BE2C (cell line): ENCODE results near the gene UBTD1.

Experiments
- DNase-seq: peaks from one replicate; pipeline ENCODE4 v3.0.0-alpha.2; 2020
- H3K27me3 ChIP-seq: fragments of 250-450 bp; sonication (Bioruptor Pico); 2 replicates; pipeline ENCODE4 v1.5.1; 2020; ENCODE audit warnings: mild to moderate bottlenecking
- H3K36me3 ChIP-seq: fragments of 250-450 bp; sonication (Bioruptor Pico); 2 replicates; pipeline ENCODE4 v1.5.1; 2020; ENCODE audit warnings: mild to moderate bottlenecking
- H3K4me1 ChIP-seq: fragments of 250-450 bp; sonication (Bioruptor Pico); 2 replicates; pipeline ENCODE4 v1.5.1; 2020
- H3K4me3 ChIP-seq: 2 replicates; pipeline ENCODE4 v1.5.1; 2011; ENCODE audit warnings: low read depth, low read length
- H3K9me3 ChIP-seq: fragments of 250-450 bp; sonication (Bioruptor Pico); 2 replicates; pipeline ENCODE4 v1.5.1; 2020
- CTCF ChIP-seq: IDR thresholded peaks from 2 replicates; pipeline ENCODE4 v1.5.1; 2012; ENCODE audit warnings: mild to moderate bottlenecking, low read depth, low read length

Gene UBTD1

GRCh38 chr10:97597778-97598177 is 99.1 kb downstream of the UBTD1 start:
- no peaks in the 10 kb centered on the region for H3K36me3 ChIP-seq
- H3K4me1 ChIP-seq: peaks cover 9% of the 10 kb centered on the region
- H3K4me3 ChIP-seq: no peak overlapping the region
- DNase-seq: no peak
- H3K9me3 ChIP-seq: no peaks in the 10 kb centered on the region
- TF ChIP-seq CTCF: no peak
- no peaks in the 10 kb centered on the region for H3K27me3 ChIP-seq

- no peaks in the 10 kb centered on the region for H3K9me3 ChIP-seq
- no peak for DNase-seq
- TF ChIP-seq CTCF: no peak
These were observed 99.9 kb downstream of the UBTD1 start for GRCh38 chr10:97598407-97599271.

GRCh38 chr10:97599272-97599619 is 100.5 kb downstream of the UBTD1 start:
- H3K27me3 ChIP-seq: no peaks in the 10 kb centered on the region
- no peaks in the 10 kb centered on the region for H3K9me3 ChIP-seq
- no peak for TF ChIP-seq CTCF
- DNase-seq: no peak
- H3K36me3 ChIP-seq: no peaks in the 10 kb centered on the region
- peaks cover 9% of the 10 kb centered on the region for H3K4me1 ChIP-seq
- no peak overlapping the region for H3K4me3 ChIP-seq

More at GRCh38 chr10:97598407-97599271, 99.9 kb downstream of the UBTD1 start:
- Histone ChIP-seq H3K4me3 (no peak overlapping the region), H3K27me3 (no peaks in the 10 kb centered on the region), H3K4me1 (peaks cover 9% of the 10 kb centered on the region), H3K36me3 (no peaks in the 10 kb centered on the region)

GRCh38 chr10:97600616-97601015 is 101.9 kb downstream of the UBTD1 start:
- H3K9me3 ChIP-seq: no peaks in the 10 kb centered on the region
- H3K4me1 ChIP-seq: peaks cover 9% of the 10 kb centered on the region
- DNase-seq: no peak
- TF ChIP-seq CTCF: no peak
- no peak overlapping the region for H3K4me3 ChIP-seq
- no peaks in the 10 kb centered on the region for H3K27me3 ChIP-seq
- no peaks in the 10 kb centered on the region for H3K36me3 ChIP-seq

DNA sequence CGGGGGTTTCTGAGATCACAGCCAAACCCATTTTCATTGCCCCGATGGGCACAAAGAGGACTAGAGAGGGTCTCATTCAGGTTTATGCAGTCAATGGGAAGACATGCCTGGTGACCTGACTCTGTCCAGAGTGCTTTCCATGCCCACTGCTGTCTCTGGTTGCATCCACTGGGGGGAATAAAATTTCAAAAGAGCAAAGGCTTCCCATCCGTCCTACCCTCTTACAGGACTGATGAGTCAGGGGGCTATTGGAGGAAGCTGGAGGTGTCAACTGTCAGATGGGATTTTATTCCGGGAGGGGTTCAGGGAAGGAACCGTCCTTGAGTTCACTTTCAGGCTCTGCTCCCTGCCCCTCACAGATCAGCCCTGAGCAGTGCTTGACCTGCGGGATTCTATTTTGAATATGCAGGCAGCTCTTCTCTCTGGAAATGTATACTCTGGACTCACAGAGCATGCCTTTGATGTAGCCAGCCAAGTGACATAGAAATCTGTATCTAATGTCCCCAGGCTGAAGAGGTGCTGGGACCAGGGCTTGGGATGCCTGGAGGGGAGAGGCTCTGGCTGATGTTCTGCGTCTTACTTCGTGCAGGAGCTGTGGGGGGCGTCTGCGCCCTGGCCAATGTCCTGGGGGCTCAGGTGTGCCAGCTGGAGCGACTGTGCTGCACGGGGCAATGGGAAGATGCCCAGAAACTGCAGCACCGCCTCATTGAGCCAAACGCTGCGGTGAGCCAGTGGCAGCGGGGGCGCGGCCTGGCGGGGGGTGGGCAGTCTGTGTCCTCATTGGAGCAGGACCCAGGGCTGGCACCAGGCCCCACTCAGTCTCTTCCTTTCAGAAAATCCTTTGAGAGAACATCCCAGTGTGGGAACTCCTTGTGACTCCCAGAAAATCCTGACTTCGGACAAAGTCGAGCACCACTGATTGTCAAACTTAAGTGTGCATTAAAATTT is 102.8 kb downstream of the UBTD1 start:
- DNase-seq: no peak
- no peak for TF ChIP-seq CTCF
- peaks cover under 1% of the 10 kb centered on the region; the same call in 1 of the 2 replicates for H3K4me1 ChIP-seq
- H3K4me3 ChIP-seq: no peak overlapping the region
- no peaks in the 10 kb centered on the region for H3K9me3 ChIP-seq
- H3K27me3 ChIP-seq: no peaks in the 10 kb centered on the region
- H3K36me3 ChIP-seq: no peaks in the 10 kb centered on the region
